Activated CD4-positive, CD25-positive, alpha-beta regulatory T cell treated with anti-CD3 and anti-CD28 coated beads, Interleukin-2, amount 50 U/mL, for 16 hours (primary cell): ENCODE measurements around the gene CASZ1.

Experiments
- DNase-seq: peaks from one replicate; pipeline ENCODE4 v3.0.0-alpha.2; 2020; ENCODE audit warnings: low read depth, low spot score

CASZ1 gene

GRCh38 chr1:10796029-10796944, at the start of gene CASZ1:
Gene CASZ1 (minus strand): TSS chr1:10796646. CDS start chr1:10693889, 102,757 bp downstream.
- no peak for DNase-seq

- DNase-seq: no peak
These were observed 47.3 kb upstream of the CASZ1 start for GRCh38 chr1:10843697-10844096.

GRCh38 chr1:10841118-10841517, 44.7 kb upstream of the CASZ1 start:
- no peak for DNase-seq

GRCh38 chr1:10839188-10839770, 42.8 kb upstream of the CASZ1 start:
- DNase-seq: no peak

- DNase-seq: no peak
These were observed 42.1 kb upstream of the CASZ1 start for GRCh38 chr1:10838541-10838940.

GRCh38 chr1:10836726-10837125, 40.3 kb upstream of the CASZ1 start:
- DNase-seq: no peak

- DNase-seq: no peak
These were observed 39.5 kb upstream of the CASZ1 start for GRCh38 chr1:10835822-10836421.

GRCh38 chr1:10835421-10835820, 39.0 kb upstream of the CASZ1 start:
- no peak for DNase-seq

GRCh38 chr1:10834770-10835412, 38.4 kb upstream of the CASZ1 start:
- no peak for DNase-seq

GRCh38 chr1:10833630-10834557, 37.4 kb upstream of the CASZ1 start:
- DNase-seq: no peak

GRCh38 chr1:10832703-10833102, 36.3 kb upstream of the CASZ1 start:
- DNase-seq: no peak

- no peak for DNase-seq
These were observed 34.7 kb upstream of the CASZ1 start for GRCh38 chr1:10830961-10831668.

GRCh38 chr1:10829965-10830515, 33.6 kb upstream of the CASZ1 start:
- DNase-seq: no peak

GRCh38 chr1:10829067-10829818, 32.8 kb upstream of the CASZ1 start:
- no peak for DNase-seq

GRCh38 chr1:10827377-10828333, 31.2 kb upstream of the CASZ1 start:
- DNase-seq: no peak

GRCh38 chr1:10825592-10825991, 29.1 kb upstream of the CASZ1 start:
- DNase-seq: no peak

GRCh38 chr1:10824821-10825540, 28.5 kb upstream of the CASZ1 start:
- DNase-seq: no peak

- DNase-seq: no peak
These were observed 26.6 kb upstream of the CASZ1 start for GRCh38 chr1:10823000-10823401.
